HCT116 (cell line): ENCODE measurements around the gene PADI3. TPM values are rescaled to one million over a fixed set of nuclear protein-coding genes. Genes with fewer than 3 reads are reported as not detected.

ENCODE experiments used
- ATAC-seq: fragments of 200-7000 bp; cut with Tn5 transposase; 2 replicates; pipeline ENCODE4 v1.9.1; 2020; ENCODE audit warnings: mild to moderate bottlenecking, moderate library complexity
- BruUV-seq: library from RNA; stranded (reverse); fragments of 400-500 nt; replicated peaks from 2 replicates; lab custom pipeline; 2021; lab: Mats Ljungman, UMichigan
- CTCF ChIA-PET: fragments of 300-600 bp; sonication (Branson Sonifier 250); formaldehyde crosslinking; loops from one replicate; lab custom pipeline; 2021; ENCODE audit warnings: antibody characterized with exemption; lab: Charles Lee
- POLR2A ChIA-PET: fragments of 300-600, 350-600 bp; sonication (Branson Sonifier 250); formaldehyde crosslinking; loops from one replicate; lab custom pipeline; 2021; ENCODE audit warnings: antibody characterized with exemption; lab: Charles Lee
- RAD21 ChIA-PET, 2 experiments: fragments of 300-600 bp; sonication (Branson Sonifier 250); formaldehyde crosslinking; loops; one replicate each; lab custom pipeline; 2023; ENCODE audit warnings: low total read pairs in 2 of 2; ENCODE audit not compliant: uncharacterized antibody in 2 of 2, unreplicated experiment in 2 of 2, low non-redundant PET in 1 of 2; lab: Charles Lee
- DNase-seq: peaks from one replicate; pipeline ENCODE4 v3.0.0-alpha.2; 2010; ENCODE audit warnings: low read depth, low spot score
- H2AFZ ChIP-seq: fragments of 200-600 bp; shearing (Covaris generic), sonication (generic); 2 replicates; pipeline ENCODE4 v1.6.1; 2017; ENCODE audit warnings: low read depth, mixed run types, mixed read lengths, antibody characterized with exemption, low read length; ENCODE audit not compliant: poor library complexity, severe bottlenecking
- H3K27ac ChIP-seq: 2 replicates; pipeline ENCODE4 v1.5.1; 2012; ENCODE audit warnings: low read depth, low read length
- H3K27me3 ChIP-seq: fragments of 200-600 bp; sonication (generic); 2 replicates; pipeline ENCODE4 v1.6.1; 2016; ENCODE audit warnings: mixed run types, low read length, mixed read lengths; ENCODE audit not compliant: insufficient read depth
- H3K36me3 ChIP-seq, 2 experiments: fragments of 200-500 bp in 1 of 2; fragments of 200-600 bp in 1 of 2; sonication (Bioruptor generic) in 1 of 2; sonication (generic) in 1 of 2; 2 replicates each; pipeline versions ENCODE4 v1.5.1 to v1.6.1; 2014 to 2016; ENCODE audit warnings: low read length in 2 of 2, inconsistent platforms in 1 of 2, mixed read lengths in 1 of 2, mixed run types in 1 of 2; ENCODE audit not compliant: insufficient read depth in 2 of 2, control insufficient read depth in 1 of 2
- H3K4me1 ChIP-seq, 2 experiments: fragments of 200-600 bp in 1 of 2; sonication (generic) in 1 of 2; 2 replicates each; pipeline versions ENCODE4 v1.5.1 to v1.6.1; 2012 to 2017; ENCODE audit warnings: low read length in 2 of 2, inconsistent platforms in 1 of 2, mild to moderate bottlenecking in 1 of 2, mixed read lengths in 1 of 2, mixed run types in 1 of 2, moderate library complexity in 1 of 2; ENCODE audit not compliant: insufficient read depth in 2 of 2, control insufficient read depth in 1 of 2
- H3K4me2 ChIP-seq: fragments of 200-600 bp; sonication (generic); 2 replicates; pipeline ENCODE4 v1.6.1; 2017; ENCODE audit warnings: mixed run types, low read length, mixed read lengths
- H3K4me3 ChIP-seq, 2 experiments: fragments of 200-600 bp in 1 of 2; sonication (generic) in 1 of 2; replicated peaks in 1 of 2; 2 replicates each; pipeline ENCODE4 v1.5.1; 2011 to 2016; ENCODE audit warnings: low read length in 2 of 2, control low read depth in 1 of 2, low read depth in 1 of 2, mild to moderate bottlenecking in 1 of 2, mixed read lengths in 1 of 2, mixed run types in 1 of 2
- H3K79me2 ChIP-seq: fragments of 200-600 bp; sonication (generic); 2 replicates; pipeline ENCODE4 v1.6.1; 2017; ENCODE audit warnings: mild to moderate bottlenecking, mixed run types, low read length, moderate library complexity, mixed read lengths; ENCODE audit not compliant: insufficient read depth
- H3K9ac ChIP-seq: fragments of 200-600 bp; sonication (generic); 2 replicates; pipeline ENCODE4 v1.6.1; 2016; ENCODE audit warnings: low read length, mixed read lengths
- H3K9me2 ChIP-seq: fragments of 200-600 bp; sonication (generic), shearing (Covaris generic); 2 replicates; pipeline ENCODE4 v1.6.1; 2017; ENCODE audit warnings: mixed run types, mild to moderate bottlenecking, moderate library complexity; ENCODE audit not compliant: insufficient read depth
- H3K9me3 ChIP-seq, 2 experiments: fragments of 200-500 bp in 1 of 2; fragments of 200-600 bp in 1 of 2; sonication (Bioruptor generic) in 1 of 2; sonication (generic) in 1 of 2; 2 replicates each; pipeline ENCODE4 v1.6.1; 2014 to 2017; ENCODE audit warnings: low read length in 2 of 2, mixed read lengths in 2 of 2, inconsistent platforms in 1 of 2, low read depth in 1 of 2, mild to moderate bottlenecking in 1 of 2, mixed run types in 1 of 2, moderate library complexity in 1 of 2; ENCODE audit not compliant: control insufficient read depth in 1 of 2, insufficient read depth in 1 of 2
- H4K20me1 ChIP-seq: fragments of 200-600 bp; sonication (generic), shearing (Covaris generic); 2 replicates; pipeline ENCODE4 v1.6.1; 2017; ENCODE audit warnings: mixed run types, mild to moderate bottlenecking, moderate library complexity; ENCODE audit not compliant: insufficient read depth
- CBX3 ChIP-seq: IDR thresholded peaks from 2 replicates; pipeline ENCODE4 v1.6.1; 2012; ENCODE audit warnings: low read depth
- CEBPB ChIP-seq: IDR thresholded peaks from 2 replicates; pipeline ENCODE4 v1.6.1; 2012; ENCODE audit warnings: low read depth
- EGR1 ChIP-seq: IDR thresholded peaks from 2 replicates; pipeline ENCODE4 v1.6.1; 2012; ENCODE audit warnings: low read depth
- ELF1 ChIP-seq: IDR thresholded peaks from 2 replicates; pipeline ENCODE4 v1.6.1; 2012; ENCODE audit warnings: low read depth, borderline replicate concordance
- EZH2phosphoT487 ChIP-seq: fragments of 200-600 bp; IDR thresholded peaks from 2 replicates; pipeline ENCODE4 v1.6.1; 2018; ENCODE audit warnings: antibody characterized with exemption, borderline replicate concordance
- JUND ChIP-seq: IDR thresholded peaks from 2 replicates; pipeline ENCODE4 v1.6.1; 2012
- POLR2A ChIP-seq: IDR thresholded peaks from 2 replicates; pipeline ENCODE4 v1.7.0; 2011; ENCODE audit warnings: borderline replicate concordance; ENCODE audit not compliant: insufficient read depth, insufficient read length; ENCODE audit errors: extremely low read depth
- POLR2AphosphoS5 ChIP-seq: IDR thresholded peaks from 2 replicates; pipeline ENCODE4 v1.6.1; 2011; ENCODE audit warnings: mild to moderate bottlenecking, low read depth, low read length, moderate library complexity
- RAD21 ChIP-seq: IDR thresholded peaks from 2 replicates; pipeline ENCODE4 v1.6.1; 2012; ENCODE audit warnings: low read depth, mild to moderate bottlenecking
- SIN3A ChIP-seq: IDR thresholded peaks from 2 replicates; pipeline ENCODE4 v1.6.1; 2012; ENCODE audit warnings: low read depth
- SRF ChIP-seq: IDR thresholded peaks from 2 replicates; pipeline ENCODE4 v1.6.1; 2012; ENCODE audit warnings: low read depth
- TCF7L2 ChIP-seq: IDR thresholded peaks from 2 replicates; pipeline ENCODE4 v1.7.0; 2011; ENCODE audit warnings: borderline replicate concordance, inconsistent platforms; ENCODE audit not compliant: insufficient read depth, insufficient read length; ENCODE audit errors: extremely low read depth
- YY1 ChIP-seq: IDR thresholded peaks from 2 replicates; pipeline ENCODE4 v1.6.1; 2011; ENCODE audit warnings: low read length, low read depth, moderate library complexity, mild to moderate bottlenecking; ENCODE audit not compliant: insufficient replicate concordance; ENCODE audit errors: extremely low read depth
- ZNF274 ChIP-seq: fragments of 200-500 bp; sonication (Bioruptor generic); IDR thresholded peaks from 2 replicates; pipeline ENCODE4 v1.6.1; 2014; ENCODE audit warnings: mild to moderate bottlenecking, low read depth, low read length, inconsistent platforms
- intact Hi-C: fragments of 100-400 bp; cut with micrococcal nuclease; formaldehyde crosslinking; loops from 2 replicates; pipeline ENCODE4 v1.10.0; 2022
- total RNA-seq: library from RNA; stranded (reverse); gene quantifications from one replicate; pipeline ENCODE4 v1.2.1, GENCODE V29; 2021; ENCODE audit not compliant: unreplicated experiment
- TF ChIP-seq, protein P1 (sequence below): IDR thresholded peaks from 2 replicates; pipeline ENCODE4 v1.6.1; 2012

Gene PADI3
- total RNA-seq, 1 experiment from 2014 or later: 0.93 TPM

DNA sequence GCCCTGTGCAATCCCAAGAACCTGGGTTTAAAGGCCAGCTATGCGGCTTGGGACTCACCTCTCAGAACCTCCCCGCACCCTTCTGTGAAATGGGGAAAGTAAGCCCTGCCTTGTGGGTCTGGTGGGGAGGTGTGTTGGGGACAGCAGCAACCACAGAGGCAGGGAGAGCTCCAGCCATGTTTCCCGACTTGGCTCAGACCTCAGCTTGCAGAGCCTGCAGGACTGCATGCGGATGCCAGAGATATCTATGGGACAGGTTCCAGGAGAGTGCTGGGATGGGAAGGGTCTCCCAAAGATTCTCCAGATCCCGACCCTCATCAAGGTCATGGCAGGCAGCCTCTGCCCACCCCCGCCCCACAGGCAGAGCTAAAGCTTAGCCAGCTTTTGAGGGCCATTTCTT lies 23.8 kb upstream of the PADI3 start:
- H4K20me1 ChIP-seq: no peaks in the 10 kb centered on the region
- TF ChIP-seq SRF (no peak), CBX3 (no peak), YY1 (no peak), ZNF274 (no peak), EGR1 (no peak), RAD21 (no peak), EZH2phosphoT487 (no peak), POLR2A (no peak), SIN3A (no peak), CEBPB (no peak), ELF1 (no peak), TCF7L2 (no peak), POLR2AphosphoS5 (no peak), JUND (no peak)
- TF ChIP-seq, protein P1, sequence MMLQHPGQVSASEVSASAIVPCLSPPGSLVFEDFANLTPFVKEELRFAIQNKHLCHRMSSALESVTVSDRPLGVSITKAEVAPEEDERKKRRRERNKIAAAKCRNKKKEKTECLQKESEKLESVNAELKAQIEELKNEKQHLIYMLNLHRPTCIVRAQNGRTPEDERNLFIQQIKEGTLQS: no peak
- RAD21 ChIA-PET: no interaction called here
- intact Hi-C loops: no loop called here
- CTCF ChIA-PET: interaction anchor here (0.5 to 1.7 kb wide), 2 partner anchors 10 to 304 kb away, joined by 3 to 4 read pairs; no protein-coding TSS in a partner anchor
- POLR2A ChIA-PET: no interaction called here
- H3K9me2 ChIP-seq: no peaks in the 10 kb centered on the region
- H3K9me3 ChIP-seq: no peaks in the 10 kb centered on the region
- H3K36me3 ChIP-seq: no peaks in the 10 kb centered on the region
- ATAC-seq (no peak), DNase-seq (no peak)
- H3K79me2 ChIP-seq: no peaks in the 10 kb centered on the region
- peaks cover 43% of the 10 kb centered on the region; the same call in 1 of the 2 replicates for H3K27me3 ChIP-seq
- BruUV-seq: no TSS peak
- peaks cover 22 to 34% of the 10 kb centered on the region in 2 experiments for H3K4me1 ChIP-seq
- H3K9ac ChIP-seq: no peak overlapping the region
- no peak overlapping the region for H3K4me3 ChIP-seq
- no peak overlapping the region for H3K4me2 ChIP-seq
- no peak overlapping the region for H3K27ac ChIP-seq
- no peak overlapping the region for H2AFZ ChIP-seq
